Activated CD4-positive, alpha-beta memory T cell treated with anti-CD3 and anti-CD28 coated beads for 36 hours (primary cell): ENCODE measurements around the gene MXRA8. TPM values are rescaled to one million over a fixed set of nuclear protein-coding genes. Genes with fewer than 3 reads are reported as not detected.
A peak's percentile ranks its signal among the peaks of the same experiment; 100 is the strongest.
"Not testable (repeated sequence)": the region's sequence is repeated elsewhere in the genome, so short reads cannot be mapped to it uniquely, and the experiment has no call there.

Source experiments
- CTCF ChIA-PET: fragments of 350-600 bp; sonication (Branson Sonifier 250); formaldehyde crosslinking; loops from one replicate; lab custom pipeline; 2021; ENCODE audit warnings: antibody characterized with exemption, inconsistent platforms; lab: Charles Lee
- POLR2A ChIA-PET: fragments of 350-600 bp; sonication (Branson Sonifier 250); formaldehyde crosslinking; loops from one replicate; lab custom pipeline; 2021; ENCODE audit warnings: antibody characterized with exemption; lab: Charles Lee
- DNase-seq: peaks from one replicate; pipeline ENCODE4 v3.0.0-alpha.2; 2020
- H3K27ac Mint-ChIP-seq: one replicate; pipeline ENCODE4 v1.8.0; 2021; ENCODE audit warnings: mixed read lengths
- H3K27me3 Mint-ChIP-seq: one replicate; pipeline ENCODE4 v1.8.0; 2021; ENCODE audit warnings: mixed read lengths
- H3K36me3 Mint-ChIP-seq: one replicate; pipeline ENCODE4 v1.8.0; 2021; ENCODE audit warnings: mixed read lengths
- H3K4me1 Mint-ChIP-seq: one replicate; pipeline ENCODE4 v1.8.0; 2021; ENCODE audit warnings: low read depth, mixed read lengths
- H3K4me3 Mint-ChIP-seq: one replicate; pipeline ENCODE4 v1.8.0; 2021; ENCODE audit warnings: mild to moderate bottlenecking, mixed read lengths
- H3K9me3 Mint-ChIP-seq: one replicate; pipeline ENCODE4 v1.8.0; 2021; ENCODE audit warnings: mixed read lengths
- intact Hi-C: fragments of 100-400 bp; cut with micrococcal nuclease; formaldehyde crosslinking; loops from one replicate; pipeline ENCODE4 v1.15.1; 2023
- total RNA-seq, 2 experiments: library from RNA; stranded (reverse); gene quantifications; one replicate each; pipeline ENCODE4 v1.2.3, GENCODE V29; 2021

Gene MXRA8
- under 1 TPM in 1 of 2 experiments, not detected in 1; 0.19 TPM for total RNA-seq

- POLR2A ChIA-PET = no interaction called here
- no peak for DNase-seq
- Mint-ChIP-seq H3K27ac (no peak within 1 kb of the TSS), H3K4me3 (no peak within 1 kb of the TSS), H3K36me3 (no peaks in the 10 kb centered on the region), H3K27me3 (peaks cover 12% of the 10 kb centered on the region), H3K9me3 (no peaks in the 10 kb centered on the region), H3K4me1 (peaks cover 6% of the 10 kb centered on the region)
- intact Hi-C loops = no loop called here
- CTCF ChIA-PET = no interaction called here
Measured at GRCh38 chr1:1358433-1359271, at the start of gene MXRA8. Gene MXRA8, minus strand, starts transcription at chr1:1358555. Its CDS starts 51 bp downstream, at chr1:1358504.

GRCh38 chr1:1407636-1408318, 49.4 kb upstream of the MXRA8 start:
- DNase-seq = peak; percentile 46
- peak overlapping the region; percentile 93 for H3K4me3 Mint-ChIP-seq

GRCh38 chr1:1406821-1407635, 48.7 kb upstream of the MXRA8 start, which contains the start of gene MRPL20:
Gene MRPL20, minus strand, starts transcription at chr1:1407293. Its CDS starts 76 bp downstream, at chr1:1407217.
- Mint-ChIP-seq H3K9me3 (peaks cover under 1% of the 10 kb centered on the region), H3K4me3 (peak within 1 kb of the TSS; percentile 93), H3K36me3 (peaks cover 47% of the 10 kb centered on the region), H3K27ac (peak within 1 kb of the TSS; percentile 94), H3K27me3 (no peaks in the 10 kb centered on the region), H3K4me1 (peaks cover 48% of the 10 kb centered on the region)
- DNase-seq = peak; percentile 98
- POLR2A ChIA-PET = interaction anchor here (0.6 to 1.6 kb wide), 8 partner anchors 8 to 209 kb away, joined by 3 to 17 read pairs (median 3); partner anchors contain the start of genes CCNL2, MIB2 and UBE2J2
- CTCF ChIA-PET = interaction anchor here (1.6 to 1.9 kb wide), 3 partner anchors 8 to 34 kb away, joined by 5 to 11 read pairs (median 8); partner anchors contain the start of genes AURKAIP1 and CCNL2
- intact Hi-C loops = loop anchor here (1.0 to 10.0 kb wide), 3 partner anchors 8 to 98 kb away; partner anchors contain the start of genes AURKAIP1 and CCNL2

More at GRCh38 chr1:1407636-1408318, 49.4 kb upstream of the MXRA8 start:
- CTCF ChIA-PET = interaction anchor here (0.9 to 1.9 kb wide), 4 partner anchors 9 to 34 kb away, joined by 3 to 11 read pairs (median 6); partner anchors contain the start of genes AURKAIP1 and CCNL2
- peak overlapping the region; percentile 85 for H3K27ac Mint-ChIP-seq
- POLR2A ChIA-PET = interaction anchor here (0.6 to 1.6 kb wide), 8 partner anchors 9 to 208 kb away, joined by 3 to 17 read pairs (median 3); partner anchors contain the start of genes CCNL2, MIB2 and UBE2J2
- peaks cover 42% of the 10 kb centered on the region for H3K36me3 Mint-ChIP-seq
- peaks cover 48% of the 10 kb centered on the region for H3K4me1 Mint-ChIP-seq
- no peaks in the 10 kb centered on the region for H3K27me3 Mint-ChIP-seq
- H3K9me3 Mint-ChIP-seq = peaks cover 3% of the 10 kb centered on the region
- intact Hi-C loops = loop anchor here (1.0 to 10.0 kb wide), 3 partner anchors 8 to 97 kb away; partner anchors contain the start of genes AURKAIP1 and CCNL2

- peaks cover 52% of the 10 kb centered on the region for H3K4me1 Mint-ChIP-seq
- ChIA-PET CTCF (interaction anchor here (1.6 kb wide), 1 partner anchor 31 kb away, joined by 5 read pairs; the partner anchor contains the start of gene AURKAIP1), POLR2A (interaction anchor here (0.6 to 1.6 kb wide), 3 partner anchors 9 to 133 kb away, joined by 3 to 6 read pairs (median 3); partner anchors contain the start of gene UBE2J2)
- intact Hi-C loops = loop anchor here (2.0 to 10.0 kb wide), 2 partner anchors 31 to 99 kb away; partner anchors contain the start of gene AURKAIP1
- no peaks in the 10 kb centered on the region for H3K27me3 Mint-ChIP-seq
- H3K27ac Mint-ChIP-seq = peak overlapping the region; percentile 87
- H3K9me3 Mint-ChIP-seq = no peaks in the 10 kb centered on the region
- DNase-seq = no peak
- H3K4me3 Mint-ChIP-seq = peak overlapping the region; percentile 93
- peaks cover 50% of the 10 kb centered on the region for H3K36me3 Mint-ChIP-seq
Measured at GRCh38 chr1:1406101-1406820, 47.9 kb upstream of the MXRA8 start.

- Mint-ChIP-seq H3K27ac (peak overlapping the region; percentile 58), H3K9me3 (no peaks in the 10 kb centered on the region), H3K27me3 (no peaks in the 10 kb centered on the region), H3K36me3 (peaks cover 62% of the 10 kb centered on the region), H3K4me3 (no peak overlapping the region), H3K4me1 (peaks cover 59% of the 10 kb centered on the region)
- DNase-seq = no peak
- intact Hi-C loops = loop anchor here (10.0 kb wide), 1 partner anchor 101 kb away; no protein-coding TSS in a partner anchor
- ChIA-PET CTCF (no interaction called here), POLR2A (no interaction called here)
Measured at GRCh38 chr1:1403653-1404052, 45.3 kb upstream of the MXRA8 start.

GRCh38 chr1:1402901-1403392, 44.6 kb upstream of the MXRA8 start:
- CTCF ChIA-PET = interaction anchor here (0.7 to 1.2 kb wide), 3 partner anchors 12 to 213 kb away, joined by 4 to 5 read pairs (median 5); no protein-coding TSS in a partner anchor
- peaks cover 58% of the 10 kb centered on the region for H3K4me1 Mint-ChIP-seq
- H3K4me3 Mint-ChIP-seq, POLR2A ChIA-PET, H3K9me3 Mint-ChIP-seq, DNase-seq, H3K27me3 Mint-ChIP-seq: not testable (repeated sequence)
- intact Hi-C loops = loop anchor here (10.0 kb wide), 1 partner anchor 102 kb away; no protein-coding TSS in a partner anchor
- H3K36me3 Mint-ChIP-seq = peaks cover 68% of the 10 kb centered on the region
- peak overlapping the region; percentile 58 for H3K27ac Mint-ChIP-seq

- intact Hi-C loops = loop anchor here (10.0 kb wide), 1 partner anchor 103 kb away; no protein-coding TSS in a partner anchor
- peak; percentile 61 for DNase-seq
- CTCF ChIA-PET = interaction anchor here (0.7 to 1.2 kb wide), 4 partner anchors 11 to 214 kb away, joined by 3 to 5 read pairs (median 4); no protein-coding TSS in a partner anchor
- Mint-ChIP-seq H3K27me3 (no peaks in the 10 kb centered on the region), H3K4me1 (peaks cover 65% of the 10 kb centered on the region), H3K27ac (peak overlapping the region; percentile 78), H3K36me3 (peaks cover 73% of the 10 kb centered on the region), H3K4me3 (no peak overlapping the region), H3K9me3 (no peaks in the 10 kb centered on the region)
- POLR2A ChIA-PET = no interaction called here
Measured at GRCh38 chr1:1402072-1402900, 43.9 kb upstream of the MXRA8 start.

GRCh38 chr1:1401457-1402010, 43.2 kb upstream of the MXRA8 start:
- intact Hi-C loops = loop anchor here (10.0 kb wide), 1 partner anchor 103 kb away; no protein-coding TSS in a partner anchor

More at GRCh38 chr1:1401457-1402010, 43.2 kb upstream of the MXRA8 start:
- ChIA-PET CTCF (interaction anchor here (1.2 kb wide), 1 partner anchor 11 kb away, joined by 4 read pairs; no protein-coding TSS in a partner anchor), POLR2A (no interaction called here)
- Mint-ChIP-seq H3K27me3 (no peaks in the 10 kb centered on the region), H3K9me3 (no peaks in the 10 kb centered on the region), H3K36me3 (peaks cover 72% of the 10 kb centered on the region), H3K4me3 (peak overlapping the region; percentile 89), H3K4me1 (peaks cover 66% of the 10 kb centered on the region), H3K27ac (peak overlapping the region; percentile 78)
- DNase-seq = no peak
